ENCODE data around the gene PTK7.
"Not testable (repeated sequence)": the region's sequence is repeated elsewhere in the genome, so short reads cannot be mapped to it uniquely, and the experiment has no call there.

The PTK7 gene

GRCh38 chr6:43054206-43054943 lies 21.7 kb upstream of the PTK7 start:
- no peak for DNase-seq (ENCODE audit: low spot score)

DNA sequence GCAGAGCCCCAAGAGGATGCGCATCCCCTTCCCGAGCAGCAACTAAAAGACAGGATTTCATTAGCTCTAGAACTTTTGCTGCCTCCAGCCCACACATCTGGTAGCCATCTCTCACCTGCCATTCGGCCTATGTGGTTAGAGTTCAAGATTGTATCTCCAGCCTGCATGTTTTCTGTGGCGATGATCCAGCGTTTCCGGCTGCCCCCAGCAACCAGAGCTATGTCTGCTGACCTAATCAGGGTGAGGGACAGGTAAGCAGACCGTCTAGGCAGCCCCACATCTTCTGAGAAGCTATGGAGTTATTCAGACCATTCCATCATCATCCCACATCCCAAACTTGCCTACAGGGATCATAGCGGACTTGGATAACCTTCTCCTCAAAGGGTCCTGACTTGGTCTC lies 20.1 kb upstream of the PTK7 start:
- no peak for DNase-seq (ENCODE audit: low spot score)

DNA sequence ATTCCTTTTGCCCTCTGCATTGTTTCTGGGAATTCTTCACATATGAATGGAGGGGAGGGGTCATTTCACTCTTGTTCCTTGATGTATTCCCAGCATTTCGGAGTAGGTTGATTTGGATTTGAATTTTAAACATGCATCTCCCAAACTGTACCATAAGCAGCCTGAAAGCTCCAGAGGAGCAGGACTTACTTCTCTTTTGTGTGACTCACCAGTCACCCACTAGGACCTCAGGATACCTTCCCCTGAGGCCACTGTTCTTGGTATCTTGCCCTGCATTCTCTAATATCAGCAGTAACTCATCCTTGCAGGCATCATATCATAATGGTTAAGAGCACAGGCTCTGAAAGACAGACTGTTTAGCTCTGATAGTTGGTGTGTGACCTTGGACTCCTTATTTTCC lies 17.6 kb upstream of the PTK7 start:
- no peak for DNase-seq (ENCODE audit: low spot score)

GRCh38 chr6:43059168-43060033 lies 16.7 kb upstream of the PTK7 start, which contains the start of the genes KLC4 and MRPL2:
Gene KLC4 (plus strand): TSS chr6:43059631. CDS start chr6:43061336, 1,705 bp downstream.
Gene MRPL2 (minus strand): TSS chr6:43059434. CDS start chr6:43059381, 53 bp downstream.
- DNase-seq (ENCODE audit: low spot score): peak; percentile 99

DNA sequence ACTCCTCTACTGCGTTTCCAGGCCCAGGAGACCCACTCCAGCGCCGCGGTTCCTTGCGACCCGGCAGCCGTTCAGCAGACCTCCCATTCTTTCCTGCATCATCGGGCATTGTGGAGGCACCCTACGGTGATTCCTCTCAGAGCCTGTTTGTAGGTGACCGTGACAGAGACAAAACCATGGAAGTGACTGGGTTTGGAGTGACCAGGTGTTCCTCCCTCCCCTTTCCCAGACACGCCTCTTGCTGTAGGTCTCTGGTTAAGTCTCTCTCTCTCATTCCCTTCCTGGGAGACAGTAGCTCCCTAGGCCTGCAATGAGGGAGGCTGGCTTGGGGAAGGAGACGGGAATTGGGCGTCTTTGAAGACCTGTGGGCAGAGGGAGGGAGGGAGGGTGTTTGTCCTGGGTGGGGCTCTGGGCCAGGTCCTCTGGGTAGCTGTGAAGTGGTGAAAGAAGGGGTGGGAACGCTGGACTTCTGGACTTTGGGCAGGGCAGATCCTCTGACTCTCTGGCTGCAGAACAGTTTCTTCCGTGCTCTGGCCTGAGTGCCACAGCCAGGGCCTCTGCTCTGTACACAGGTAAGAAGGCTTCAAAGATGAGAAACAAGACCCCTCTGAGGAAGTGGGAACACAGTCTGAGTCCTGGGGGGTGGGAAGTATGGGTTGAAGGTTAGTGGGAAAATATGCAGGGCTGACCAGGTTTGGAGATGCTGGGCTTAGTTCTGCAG lies 15.9 kb upstream of the PTK7 start:
- no peak for DNase-seq (ENCODE audit: low spot score)

DNA sequence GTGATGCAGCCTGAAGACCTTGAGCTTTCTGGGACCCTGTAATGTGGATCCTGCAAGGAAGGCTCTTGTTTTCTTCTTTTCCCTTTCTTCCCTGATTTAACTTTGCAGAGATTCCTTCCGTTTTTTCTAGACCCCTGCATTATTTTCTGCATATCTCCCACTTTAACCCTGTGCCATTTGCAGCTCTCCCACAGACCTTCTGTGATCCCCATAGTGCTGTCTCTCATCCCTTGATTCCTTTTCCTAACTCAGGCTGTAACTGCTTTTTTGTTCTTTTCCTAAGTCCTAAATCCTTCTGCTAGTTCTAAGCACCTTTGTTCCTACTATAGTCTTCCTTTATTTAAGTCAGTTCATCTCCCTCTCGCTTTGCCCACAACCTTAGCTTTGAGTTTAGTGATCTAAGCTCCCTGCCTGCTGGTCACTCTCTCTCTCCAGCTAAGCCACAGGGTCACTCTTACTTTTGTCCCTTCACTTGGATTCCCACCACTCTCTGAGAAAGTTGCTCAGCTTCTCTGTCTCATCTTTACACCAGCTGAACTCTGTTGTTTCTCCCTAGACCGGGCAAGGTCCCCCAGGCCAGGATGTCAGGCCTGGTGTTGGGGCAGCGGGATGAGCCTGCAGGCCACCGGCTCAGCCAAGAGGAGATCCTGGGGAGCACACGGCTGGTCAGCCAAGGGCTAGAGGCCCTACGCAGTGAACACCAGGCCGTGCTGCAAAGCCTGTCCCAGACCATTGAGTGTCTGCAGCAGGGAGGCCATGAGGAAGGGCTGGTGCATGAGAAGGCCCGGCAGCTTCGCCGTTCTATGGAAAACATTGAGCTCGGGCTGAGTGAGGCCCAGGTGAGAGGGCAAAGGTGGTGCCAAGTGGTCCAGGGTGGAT lies 15.1 kb upstream of the PTK7 start:
- no peak for DNase-seq (ENCODE audit: low spot score)

- no peak for DNase-seq (ENCODE audit: low spot score)
These were observed 14.3 kb upstream of the PTK7 start for GRCh38 chr6:43061861-43062260.

DNA sequence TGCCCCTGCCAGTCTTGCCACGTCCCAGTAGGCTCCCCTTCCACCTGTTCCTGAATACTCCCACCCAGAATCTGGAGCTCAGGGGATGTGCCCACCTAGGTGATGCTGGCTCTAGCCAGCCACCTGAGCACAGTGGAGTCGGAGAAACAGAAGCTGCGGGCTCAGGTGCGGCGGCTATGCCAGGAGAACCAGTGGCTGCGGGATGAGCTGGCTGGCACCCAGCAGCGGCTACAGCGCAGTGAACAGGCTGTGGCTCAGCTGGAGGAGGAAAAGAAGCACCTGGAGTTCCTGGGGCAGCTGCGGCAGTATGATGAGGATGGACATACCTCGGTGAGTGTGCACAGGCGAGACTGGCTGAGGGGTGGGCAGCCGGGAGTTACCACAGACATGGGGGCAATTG lies 13.3 kb upstream of the PTK7 start:
- no peak for DNase-seq (ENCODE audit: low spot score)

- DNase-seq (ENCODE audit: low spot score): no peak
These were observed 6.0 kb upstream of the PTK7 start for GRCh38 chr6:43070028-43070632.

DNA sequence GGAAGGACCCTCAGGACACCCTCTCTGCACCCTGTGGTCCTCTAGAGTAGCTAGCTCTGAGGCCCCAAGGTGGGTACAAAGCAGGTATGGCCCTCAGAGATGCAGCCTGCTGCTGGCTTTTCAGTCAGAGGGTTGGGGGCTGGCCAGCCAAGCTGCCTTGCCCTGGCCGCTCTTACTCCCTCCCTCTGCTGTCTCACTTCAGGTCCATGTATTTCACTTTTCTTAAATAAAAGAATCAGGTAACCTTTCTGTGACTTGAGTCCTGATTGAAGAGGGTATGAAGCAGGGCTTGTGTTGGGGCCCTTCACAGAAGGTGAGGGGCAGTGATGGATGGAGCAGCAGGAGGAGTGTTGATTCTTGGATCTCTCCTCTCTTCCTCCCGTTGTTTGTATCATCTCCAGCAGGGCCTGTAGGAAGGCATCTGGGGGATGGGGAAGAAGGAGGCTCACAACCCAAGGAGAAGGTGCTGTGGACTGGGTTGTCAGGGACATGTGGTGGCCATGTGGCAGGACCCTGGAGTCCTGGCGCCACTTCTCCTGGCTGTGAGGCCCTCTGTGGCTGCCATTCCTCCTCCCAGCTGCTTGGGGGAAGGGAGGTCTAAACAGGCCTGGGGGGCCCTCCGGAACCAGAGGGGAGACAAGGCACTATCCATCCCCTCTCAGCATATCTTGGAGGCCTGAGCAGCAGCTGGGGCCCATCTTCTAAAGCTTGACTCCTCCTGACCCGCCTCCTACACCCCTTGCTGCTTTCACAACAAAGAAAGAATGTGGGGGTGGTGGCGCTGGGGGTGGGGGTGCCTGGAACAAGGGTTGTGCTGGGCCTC lies 1.1 kb upstream of the PTK7 start:
- no peak for DNase-seq (ENCODE audit: low spot score)

GRCh38 chr6:43076464-43077332 lies 584 bp downstream of the PTK7 start:
- no peak for DNase-seq (ENCODE audit: low spot score)

GRCh38 chr6:43077333-43077809 lies 1.3 kb downstream of the PTK7 start:
- DNase-seq (ENCODE audit: low spot score): no peak

GRCh38 chr6:43077981-43078511 lies 1.9 kb downstream of the PTK7 start:
- no peak for DNase-seq (ENCODE audit: low spot score)

GRCh38 chr6:43078691-43079090 lies 2.6 kb downstream of the PTK7 start:
- DNase-seq (ENCODE audit: low spot score): no peak

DNA sequence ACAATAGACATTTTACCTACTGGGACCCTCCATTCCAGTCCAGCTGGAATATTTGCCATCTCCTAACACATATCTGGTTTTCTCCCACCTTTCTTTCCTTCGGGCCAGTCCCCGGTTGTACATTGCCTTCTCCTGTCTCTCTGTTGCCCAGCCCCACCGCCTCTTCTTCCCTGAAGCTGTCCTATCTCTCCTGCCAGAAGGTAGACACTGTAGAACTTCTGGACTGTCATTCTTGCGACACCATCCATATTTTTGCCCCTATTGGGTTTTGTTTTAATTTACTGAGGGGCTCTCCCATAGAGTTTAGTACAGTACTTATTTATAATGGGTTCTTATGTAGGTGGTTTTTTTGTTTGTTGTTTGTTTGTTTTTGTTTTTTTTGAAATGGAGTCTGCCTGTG lies 4.9 kb downstream of the PTK7 start:
- DNase-seq (ENCODE audit: low spot score): no peak

- DNase-seq (ENCODE audit: low spot score): not testable (repeated sequence)
These were observed 5.8 kb downstream of the PTK7 start for GRCh38 chr6:43081922-43082321.

GRCh38 chr6:43082806-43083655 lies 6.9 kb downstream of the PTK7 start:
- peak; percentile 29 for DNase-seq (ENCODE audit: low spot score)

Data from pons (tissue), 1 donor.